IPS DF 19.7 (cell line): ENCODE measurements around the gene SEPTIN5.
"Not testable (repeated sequence)": the region's sequence is repeated elsewhere in the genome, so short reads cannot be mapped to it uniquely, and the experiment has no call there.

Source experiments
- DNase-seq: peaks from one replicate; pipeline ENCODE4 v3.0.0-alpha.2; 2013; ENCODE audit warnings: low read depth, low spot score

Gene SEPTIN5

GRCh38 chr22:19720150-19720827, 6.0 kb downstream of the SEPTIN5 start:
- DNase-seq: no peak

GRCh38 chr22:19720999-19721329, 6.7 kb downstream of the SEPTIN5 start:
- no peak for DNase-seq

DNA sequence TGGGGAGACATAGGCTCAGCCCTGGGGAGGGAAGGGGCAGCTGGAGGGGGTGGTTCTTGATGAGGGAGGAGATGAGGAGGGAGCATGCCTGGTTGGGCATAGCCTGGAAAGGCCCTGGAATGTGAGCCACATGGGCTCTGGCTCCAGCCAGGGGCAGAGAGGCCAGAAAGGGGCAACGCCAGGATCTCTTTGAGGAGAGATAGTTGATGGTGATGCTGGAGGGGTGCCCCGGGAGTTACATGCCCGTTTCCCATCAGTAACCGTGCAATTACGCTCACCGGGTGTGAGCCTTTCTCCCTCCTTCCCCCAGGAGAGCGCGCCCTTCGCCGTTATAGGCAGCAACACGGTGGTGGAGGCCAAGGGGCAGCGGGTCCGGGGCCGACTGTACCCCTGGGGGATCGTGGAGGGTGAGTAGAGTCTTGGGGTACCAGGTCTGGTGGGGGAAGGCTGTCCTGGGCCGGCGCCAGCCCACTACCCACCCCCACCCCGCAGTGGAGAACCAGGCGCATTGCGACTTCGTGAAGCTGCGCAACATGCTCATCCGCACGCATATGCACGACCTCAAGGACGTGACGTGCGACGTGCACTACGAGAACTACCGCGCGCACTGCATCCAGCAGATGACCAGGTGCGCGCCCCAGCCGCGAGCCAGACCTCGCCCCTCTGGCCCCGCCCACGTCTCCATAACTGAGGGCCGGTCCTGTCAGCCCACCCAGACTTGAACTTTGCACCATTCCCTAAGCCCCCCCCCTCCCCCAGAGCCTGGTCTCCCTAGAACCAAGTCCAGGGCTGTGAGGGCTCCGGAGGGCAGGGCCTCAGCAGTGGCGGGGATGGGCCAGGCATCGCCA, 7.3 kb downstream of the SEPTIN5 start:
- DNase-seq: no peak

DNA sequence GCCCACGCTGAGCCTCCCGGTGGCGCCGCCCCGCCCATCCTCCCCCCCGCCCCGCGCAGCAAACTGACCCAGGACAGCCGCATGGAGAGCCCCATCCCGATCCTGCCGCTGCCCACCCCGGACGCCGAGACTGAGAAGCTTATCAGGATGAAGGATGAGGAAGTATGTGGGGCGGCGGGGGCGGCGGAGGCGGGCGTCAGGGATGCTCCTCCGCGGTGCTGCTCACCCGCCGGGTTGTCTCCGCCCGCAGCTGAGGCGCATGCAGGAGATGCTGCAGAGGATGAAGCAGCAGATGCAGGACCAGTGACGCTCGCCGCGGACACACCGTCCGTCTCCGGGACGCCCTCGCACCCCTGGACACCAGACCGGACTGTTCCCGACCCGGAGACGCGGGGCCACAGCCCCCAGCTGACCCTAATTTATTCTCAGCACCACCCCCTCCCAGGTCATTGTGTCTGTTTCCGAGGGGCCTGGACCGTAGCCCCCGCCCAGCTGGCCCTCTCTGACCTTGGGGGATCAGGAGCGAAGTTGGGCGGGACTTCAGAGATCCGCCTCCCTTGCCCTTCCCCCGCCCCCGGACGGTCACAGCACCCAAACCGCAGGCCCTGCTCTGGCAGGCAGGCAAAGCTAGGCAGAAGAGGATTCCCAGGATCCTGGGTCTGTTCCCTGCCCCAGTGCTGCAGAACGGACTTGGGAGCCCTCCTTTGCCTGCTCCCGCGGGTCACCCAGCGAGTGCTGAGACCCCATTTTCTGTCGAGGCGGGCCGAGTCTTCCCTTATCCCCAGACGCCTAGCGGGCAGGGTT, 8.1 kb downstream of the SEPTIN5 start:
- DNase-seq: no peak

DNA sequence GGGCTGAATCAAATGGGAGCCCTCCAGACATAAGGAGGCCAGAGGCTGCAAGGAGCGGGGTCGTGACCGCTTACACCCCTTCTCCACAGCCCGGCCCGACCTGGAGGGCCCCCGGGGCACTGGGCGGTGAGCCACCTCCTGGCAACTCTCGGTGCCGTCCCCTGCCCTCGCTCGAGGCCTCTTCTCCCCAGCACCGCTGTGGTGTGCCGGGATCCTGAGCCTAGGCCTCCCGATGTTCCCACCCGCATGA, 8.6 kb downstream of the SEPTIN5 start:
- DNase-seq: no peak

DNA sequence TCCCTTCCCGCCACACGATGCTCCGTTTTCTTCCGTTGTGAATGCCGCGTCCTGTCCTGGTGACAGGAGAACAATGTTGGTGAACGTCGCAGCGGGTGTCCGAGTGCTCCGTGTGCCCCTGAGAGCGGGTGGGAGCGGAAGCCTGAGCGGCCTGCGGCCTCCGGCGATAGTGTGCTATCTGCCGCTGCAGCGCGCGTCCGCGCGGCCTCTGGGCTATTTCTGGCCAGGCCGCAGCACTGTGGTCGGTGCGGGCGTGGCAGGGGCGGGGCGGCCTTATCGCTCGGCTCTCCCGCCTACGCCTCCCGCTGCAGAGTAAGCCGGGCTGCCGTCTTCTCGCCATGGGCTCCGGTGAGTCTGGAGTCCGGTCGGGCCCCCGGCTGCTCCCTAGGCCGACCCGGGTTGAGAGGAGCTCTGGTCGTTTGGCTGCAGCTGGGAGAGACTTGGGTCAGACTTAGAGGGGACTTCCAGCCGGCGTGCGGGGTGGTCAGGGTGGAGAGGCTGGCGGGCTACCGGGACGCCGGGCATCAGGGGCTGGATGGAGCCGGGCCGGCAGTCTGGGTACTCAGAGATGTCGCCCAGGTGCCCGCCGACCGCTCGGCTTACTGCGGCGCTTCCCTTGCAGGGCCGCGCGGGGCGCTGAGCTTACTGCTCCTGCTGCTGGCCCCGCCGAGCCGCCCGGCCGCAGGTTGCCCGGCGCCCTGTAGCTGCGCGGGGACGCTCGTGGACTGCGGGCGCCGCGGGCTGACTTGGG, 9.1 kb downstream of the SEPTIN5 start, which contains the start of gene GP1BB:
Gene GP1BB (plus strand): TSS at position 308 of the 751 bp plus-strand sequence. CDS start 31 bp downstream, at position 339.
- no peak for DNase-seq

DNA sequence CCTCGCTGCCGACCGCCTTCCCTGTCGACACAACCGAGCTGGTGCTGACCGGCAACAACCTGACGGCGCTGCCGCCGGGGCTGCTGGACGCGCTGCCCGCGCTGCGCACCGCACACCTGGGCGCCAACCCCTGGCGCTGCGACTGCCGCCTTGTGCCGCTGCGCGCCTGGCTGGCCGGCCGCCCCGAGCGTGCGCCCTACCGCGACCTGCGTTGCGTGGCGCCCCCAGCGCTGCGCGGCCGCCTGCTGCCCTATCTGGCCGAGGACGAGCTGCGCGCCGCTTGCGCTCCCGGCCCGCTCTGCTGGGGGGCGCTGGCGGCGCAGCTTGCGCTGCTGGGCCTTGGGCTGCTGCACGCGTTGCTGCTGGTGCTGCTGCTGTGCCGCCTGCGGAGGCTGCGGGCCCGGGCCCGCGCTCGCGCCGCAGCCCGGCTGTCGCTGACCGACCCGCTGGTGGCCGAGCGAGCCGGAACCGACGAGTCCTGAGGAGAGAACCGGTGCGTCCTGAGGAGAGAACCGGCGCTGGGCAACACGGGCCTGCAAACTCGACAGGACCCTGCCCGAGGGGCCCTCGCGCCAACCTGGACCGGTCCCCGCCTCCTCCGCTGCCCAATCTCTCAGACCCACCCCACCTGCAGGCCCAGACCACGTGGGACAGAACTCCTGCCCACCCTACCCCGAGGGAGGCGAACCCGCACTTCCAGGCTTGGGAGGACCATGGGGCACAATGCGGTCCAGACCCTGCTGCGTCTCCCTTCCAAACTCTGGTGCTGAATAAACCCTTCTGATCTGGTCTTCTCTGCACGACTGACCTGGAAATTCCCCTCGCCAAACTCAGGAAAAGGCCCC, 9.9 kb downstream of the SEPTIN5 start:
- DNase-seq: no peak

- no peak for DNase-seq
Measured at GRCh38 chr22:19724927-19725661, 10.8 kb downstream of the SEPTIN5 start.

- DNase-seq: not testable (repeated sequence)
Measured at GRCh38 chr22:19726064-19726788, 11.9 kb downstream of the SEPTIN5 start.

GRCh38 chr22:19727310-19728150, 13.2 kb downstream of the SEPTIN5 start:
- DNase-seq: no peak

DNA sequence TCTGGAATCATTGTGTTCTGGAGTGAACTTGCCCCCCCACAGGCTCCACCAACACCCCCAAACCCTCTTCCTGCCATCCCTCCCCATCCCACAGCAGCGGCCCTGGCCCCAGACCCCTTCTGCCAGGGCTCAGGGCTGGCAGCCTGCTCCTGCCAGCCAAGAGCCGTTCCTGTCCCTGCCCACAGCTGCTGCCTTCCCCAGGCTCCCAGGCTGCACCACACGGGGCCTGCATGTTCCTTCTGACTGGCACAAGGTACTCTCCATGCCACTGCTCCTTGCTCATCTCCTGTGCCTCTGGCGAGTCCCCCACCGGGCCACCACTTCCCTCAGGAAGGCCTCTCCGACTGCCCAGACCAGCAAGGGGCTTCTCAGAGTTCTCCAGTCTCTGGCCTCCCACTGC, 14.0 kb downstream of the SEPTIN5 start:
- no peak for DNase-seq

- DNase-seq: no peak
Measured at GRCh38 chr22:19728836-19729235, 14.5 kb downstream of the SEPTIN5 start.

- DNase-seq: no peak
Measured at GRCh38 chr22:19729507-19729906, 15.2 kb downstream of the SEPTIN5 start.

GRCh38 chr22:19730198-19730597, 15.9 kb downstream of the SEPTIN5 start:
- DNase-seq: no peak

DNA sequence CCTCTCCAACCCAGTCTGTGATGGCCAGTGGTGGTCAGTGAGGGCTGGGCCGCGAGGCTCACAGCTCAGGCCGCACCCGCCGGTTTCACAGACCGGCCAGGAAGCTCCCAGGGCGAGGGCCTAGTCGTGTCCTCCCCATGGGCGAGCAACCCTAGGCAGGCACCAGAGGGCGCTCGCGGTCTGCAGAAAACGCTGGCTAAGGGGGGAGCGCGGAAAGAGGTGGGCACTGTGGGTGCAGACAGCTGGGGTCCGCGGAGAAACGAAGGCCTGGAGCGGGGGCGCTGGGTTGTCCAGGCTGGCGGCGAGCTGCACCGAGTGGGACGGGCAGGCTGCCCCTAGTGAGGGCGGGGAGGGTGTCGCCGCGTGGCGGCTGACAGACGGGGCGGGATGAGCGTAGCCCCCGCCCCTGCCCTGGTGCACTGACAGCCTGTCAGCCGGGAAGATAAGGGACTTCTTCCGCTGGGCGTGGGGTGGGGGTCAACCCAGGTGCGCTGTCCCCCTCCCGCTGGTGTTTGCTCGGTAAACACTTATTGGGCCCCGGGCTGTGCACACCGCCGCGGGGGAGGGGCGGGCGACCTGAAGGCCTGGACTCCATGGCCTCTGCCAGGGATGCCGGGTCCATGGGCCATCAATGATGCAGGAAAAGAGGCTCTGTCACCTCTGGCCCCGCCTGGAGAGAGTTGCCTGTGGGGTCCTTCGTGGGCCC, 16.5 kb downstream of the SEPTIN5 start:
- DNase-seq: no peak

DNA sequence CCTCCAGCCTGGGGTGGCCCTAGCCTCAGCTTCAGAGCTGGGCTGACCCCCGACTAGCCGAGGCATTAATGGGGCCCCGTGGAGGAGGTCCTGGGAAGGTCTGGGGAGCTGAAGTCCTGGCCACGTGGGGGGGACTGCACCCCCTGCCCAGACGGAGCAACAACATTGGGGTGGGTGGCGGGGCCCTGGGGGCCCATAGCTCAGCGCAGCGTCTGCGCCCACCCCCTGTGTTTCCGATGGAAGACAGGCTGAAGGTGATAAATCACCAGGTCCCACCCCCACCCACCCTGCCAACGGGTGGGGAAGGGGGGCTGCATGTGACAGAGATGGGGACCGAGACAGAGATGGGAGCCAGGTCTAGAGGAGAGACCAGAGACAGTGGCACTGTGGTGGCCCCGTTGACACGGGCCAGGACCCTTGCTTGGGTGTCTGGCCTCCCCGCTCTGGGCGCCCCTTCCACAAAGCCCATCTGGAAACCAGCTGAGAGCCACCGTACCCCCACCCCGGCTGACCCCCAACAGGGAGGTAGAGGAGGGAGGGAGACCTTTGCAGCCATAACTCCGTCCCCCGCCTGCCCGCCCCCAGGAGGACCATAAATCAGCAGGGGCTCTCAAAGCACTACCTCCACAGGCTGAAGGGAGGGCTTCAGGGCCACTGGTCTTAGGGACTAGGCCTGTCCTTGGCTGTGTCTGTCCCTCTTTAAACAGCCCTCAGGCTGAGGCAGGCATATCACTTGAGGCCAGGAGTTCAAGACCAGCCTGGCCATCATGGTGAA, 17.2 kb downstream of the SEPTIN5 start:
- DNase-seq: no peak

GRCh38 chr22:19732403-19733113, 18.3 kb downstream of the SEPTIN5 start:
- DNase-seq: no peak
